Measurements from ENCODE around the gene ERP27. TPM values are rescaled to one million over a fixed set of nuclear protein-coding genes. Genes with fewer than 3 reads are reported as not detected.

ERP27 gene
- total RNA-seq, 2 experiments from 2014 or later, result 7.9 to 8.7 TPM

- DNase-seq (no peak), ATAC-seq (no peak)
- CTCF ChIA-PET, result interaction anchor here (1.5 to 1.7 kb wide), 3 partner anchors 9 to 39 kb away, joined by 3 to 10 read pairs (median 4); no protein-coding TSS in a partner anchor
- POLR2A ChIA-PET, result interaction anchor here (0.6 kb wide), 1 partner anchor 12 kb away, joined by 3 read pairs; no protein-coding TSS in a partner anchor
- no peak overlapping the region for H3K27ac Mint-ChIP-seq
- no peaks in the 10 kb centered on the region for H3K27me3 Mint-ChIP-seq (ENCODE audit: low read depth)
- H3K36me3 Mint-ChIP-seq (ENCODE audit: low read depth), result peaks cover 4% of the 10 kb centered on the region
- no peaks in the 10 kb centered on the region for H3K9me3 Mint-ChIP-seq (ENCODE audit: insufficient read depth)
- peaks cover 43% of the 10 kb centered on the region for H3K4me1 Mint-ChIP-seq (ENCODE audit: low read depth)
- no peak overlapping the region for H3K4me3 Mint-ChIP-seq
These were observed 36.3 kb upstream of the ERP27 start for GRCh38 chr12:14974633-14975032.

- ChIA-PET POLR2A (interaction anchor here (0.8 to 1.5 kb wide), 5 partner anchors 9 to 202 kb away, joined by 3 to 6 read pairs (median 4); partner anchors contain the start of gene ARHGDIB), CTCF (interaction anchor here (1.0 to 1.7 kb wide), 2 partner anchors 8 to 13 kb away, joined by 4 to 10 read pairs; no protein-coding TSS in a partner anchor)
- peaks cover 4% of the 10 kb centered on the region for H3K36me3 Mint-ChIP-seq (ENCODE audit: low read depth)
- H3K9me3 Mint-ChIP-seq (ENCODE audit: insufficient read depth), result no peaks in the 10 kb centered on the region
- DNase-seq, result no peak
- H3K4me1 Mint-ChIP-seq (ENCODE audit: low read depth), result peaks cover 26% of the 10 kb centered on the region
- ATAC-seq, result no peak
- no peak within 1 kb of the TSS for H3K4me3 Mint-ChIP-seq
- no peaks in the 10 kb centered on the region for H3K27me3 Mint-ChIP-seq (ENCODE audit: low read depth)
- H3K27ac Mint-ChIP-seq, result no peak within 1 kb of the TSS
These were observed 34.5 kb upstream of the ERP27 start, which contains the start of gene PDE6H for GRCh38 chr12:14972816-14973215. Gene PDE6H (plus strand): TSS chr12:14973042. CDS start chr12:14978013, 4,971 bp downstream.

GRCh38 chr12:14970473-14970872, 32.1 kb upstream of the ERP27 start:
- H3K4me1 Mint-ChIP-seq (ENCODE audit: low read depth), result peaks cover 29% of the 10 kb centered on the region
- ATAC-seq, result no peak
- H3K27ac Mint-ChIP-seq, result no peak overlapping the region
- no peak for DNase-seq
- H3K36me3 Mint-ChIP-seq (ENCODE audit: low read depth), result peaks cover 4% of the 10 kb centered on the region
- ChIA-PET CTCF (no interaction called here), POLR2A (no interaction called here)
- H3K4me3 Mint-ChIP-seq, result no peak overlapping the region
- H3K27me3 Mint-ChIP-seq (ENCODE audit: low read depth), result no peaks in the 10 kb centered on the region
- no peaks in the 10 kb centered on the region for H3K9me3 Mint-ChIP-seq (ENCODE audit: insufficient read depth)

GRCh38 chr12:14968478-14968877, 30.1 kb upstream of the ERP27 start:
- no peaks in the 10 kb centered on the region for H3K9me3 Mint-ChIP-seq (ENCODE audit: insufficient read depth)
- no peaks in the 10 kb centered on the region for H3K27me3 Mint-ChIP-seq (ENCODE audit: low read depth)
- POLR2A ChIA-PET, result interaction anchor here (0.6 kb wide), 1 partner anchor 12 kb away, joined by 3 read pairs; no protein-coding TSS in a partner anchor
- H3K4me1 Mint-ChIP-seq (ENCODE audit: low read depth), result peaks cover 37% of the 10 kb centered on the region
- H3K27ac Mint-ChIP-seq, result no peak overlapping the region
- DNase-seq, result no peak
- H3K36me3 Mint-ChIP-seq (ENCODE audit: low read depth), result peaks cover 6% of the 10 kb centered on the region
- H3K4me3 Mint-ChIP-seq, result no peak overlapping the region
- CTCF ChIA-PET, result interaction anchor here (0.8 to 1.3 kb wide), 2 partner anchors 10 to 11 kb away, joined by 3 to 5 read pairs; no protein-coding TSS in a partner anchor
- no peak for ATAC-seq

- H3K27me3 Mint-ChIP-seq (ENCODE audit: low read depth), result no peaks in the 10 kb centered on the region
- ChIA-PET CTCF (interaction anchor here (1.2 to 1.8 kb wide), 3 partner anchors 10 to 30 kb away, joined by 3 to 9 read pairs (median 3); no protein-coding TSS in a partner anchor), POLR2A (interaction anchor here (0.7 to 10.5 kb wide), 3 partner anchors 16 to 193 kb away, joined by 3 to 175 read pairs (median 4); a partner anchor contains a TSS)
- no peak overlapping the region for H3K4me3 Mint-ChIP-seq
- H3K36me3 Mint-ChIP-seq (ENCODE audit: low read depth), result peaks cover 17% of the 10 kb centered on the region
- H3K9me3 Mint-ChIP-seq (ENCODE audit: insufficient read depth), result no peaks in the 10 kb centered on the region
- peaks cover 31% of the 10 kb centered on the region for H3K4me1 Mint-ChIP-seq (ENCODE audit: low read depth)
- ATAC-seq (no peak), DNase-seq (no peak)
- no peak overlapping the region for H3K27ac Mint-ChIP-seq
These were observed 26.9 kb upstream of the ERP27 start for GRCh38 chr12:14965221-14965620.

GRCh38 chr12:14964406-14964805, 26.1 kb upstream of the ERP27 start:
- Mint-ChIP-seq H3K36me3 (ENCODE audit: low read depth) (peaks cover 22% of the 10 kb centered on the region), H3K4me3 (no peak overlapping the region), H3K4me1 (ENCODE audit: low read depth) (peaks cover 31% of the 10 kb centered on the region), H3K9me3 (ENCODE audit: insufficient read depth) (no peaks in the 10 kb centered on the region), H3K27ac (peak overlapping the region; percentile 62), H3K27me3 (ENCODE audit: low read depth) (no peaks in the 10 kb centered on the region)
- ChIA-PET CTCF (interaction anchor here (1.8 to 2.2 kb wide), 2 partner anchors 10 to 30 kb away, joined by 6 to 9 read pairs; no protein-coding TSS in a partner anchor), POLR2A (interaction anchor here (1.4 to 10.5 kb wide), 2 partner anchors 17 to 192 kb away, joined by 4 to 175 read pairs; a partner anchor contains a TSS)
- ATAC-seq (no peak), DNase-seq (no peak)

GRCh38 chr12:14963520-14963919, 25.2 kb upstream of the ERP27 start:
- ATAC-seq, result no peak

GRCh38 chr12:14962797-14963196, 24.5 kb upstream of the ERP27 start:
- no peak for DNase-seq
- Mint-ChIP-seq H3K27ac (peak overlapping the region; percentile 95), H3K27me3 (ENCODE audit: low read depth) (no peaks in the 10 kb centered on the region), H3K9me3 (ENCODE audit: insufficient read depth) (no peaks in the 10 kb centered on the region), H3K4me3 (peak overlapping the region; percentile 98), H3K4me1 (ENCODE audit: low read depth) (peaks cover 34% of the 10 kb centered on the region), H3K36me3 (ENCODE audit: low read depth) (peaks cover 38% of the 10 kb centered on the region)
- CTCF ChIA-PET, result interaction anchor here (1.1 to 2.3 kb wide), 7 partner anchors 9 to 193 kb away, joined by 3 to 8 read pairs (median 5); partner anchors contain the start of gene C12orf60
- ATAC-seq, result no peak
- POLR2A ChIA-PET, result interaction anchor here (1.1 to 10.5 kb wide), 10 partner anchors 9 to 723 kb away, joined by 3 to 175 read pairs (median 6); partner anchors contain the start of gene PDE6H

More at GRCh38 chr12:14963520-14963919, 25.2 kb upstream of the ERP27 start:
- peak overlapping the region; percentile 39 for H3K4me3 Mint-ChIP-seq
- peak overlapping the region; percentile 79 for H3K27ac Mint-ChIP-seq
- H3K9me3 Mint-ChIP-seq (ENCODE audit: insufficient read depth), result no peaks in the 10 kb centered on the region
- POLR2A ChIA-PET, result interaction anchor here (0.7 to 10.5 kb wide), 3 partner anchors 9 to 191 kb away, joined by 3 to 175 read pairs (median 6); partner anchors contain the start of gene PDE6H
- H3K36me3 Mint-ChIP-seq (ENCODE audit: low read depth), result peaks cover 31% of the 10 kb centered on the region
- peaks cover 31% of the 10 kb centered on the region for H3K4me1 Mint-ChIP-seq (ENCODE audit: low read depth)
- DNase-seq, result no peak
- H3K27me3 Mint-ChIP-seq (ENCODE audit: low read depth), result no peaks in the 10 kb centered on the region
- CTCF ChIA-PET, result interaction anchor here (0.6 to 2.3 kb wide), 6 partner anchors 9 to 581 kb away, joined by 3 to 8 read pairs (median 5); partner anchors contain the start of gene C12orf60

GRCh38 chr12:14962153-14962539, 23.8 kb upstream of the ERP27 start:
- no peak for DNase-seq
- H3K9me3 Mint-ChIP-seq (ENCODE audit: insufficient read depth), result no peaks in the 10 kb centered on the region
- H3K4me3 Mint-ChIP-seq, result peak overlapping the region; percentile 98
- peaks cover 34% of the 10 kb centered on the region for H3K4me1 Mint-ChIP-seq (ENCODE audit: low read depth)
- POLR2A ChIA-PET, result interaction anchor here (0.6 to 10.5 kb wide), 19 partner anchors 8 to 723 kb away, joined by 3 to 175 read pairs (median 6); partner anchors contain the start of genes C12orf60, ERP27, PDE6H and WBP11
- no peaks in the 10 kb centered on the region for H3K27me3 Mint-ChIP-seq (ENCODE audit: low read depth)
- peaks cover 44% of the 10 kb centered on the region for H3K36me3 Mint-ChIP-seq (ENCODE audit: low read depth)
- CTCF ChIA-PET, result interaction anchor here (0.6 to 2.3 kb wide), 11 partner anchors 8 to 192 kb away, joined by 3 to 8 read pairs (median 4); partner anchors contain the start of genes C12orf60 and WBP11
- H3K27ac Mint-ChIP-seq, result peak overlapping the region; percentile 95
- no peak for ATAC-seq

GRCh38 chr12:14961466-14962152, 23.3 kb upstream of the ERP27 start, which contains the start of gene ARHGDIB:
Gene ARHGDIB (minus strand): TSS chr12:14961601. CDS start chr12:14950712, 10,889 bp downstream.
- Mint-ChIP-seq H3K4me1 (ENCODE audit: low read depth) (peaks cover 38% of the 10 kb centered on the region), H3K27ac (peak within 1 kb of the TSS; percentile 95), H3K27me3 (ENCODE audit: low read depth) (no peaks in the 10 kb centered on the region), H3K4me3 (peak within 1 kb of the TSS; percentile 98), H3K9me3 (ENCODE audit: insufficient read depth) (no peaks in the 10 kb centered on the region), H3K36me3 (ENCODE audit: low read depth) (peaks cover 49% of the 10 kb centered on the region)
- DNase-seq, result peak; percentile 93
- ATAC-seq, result peak; percentile 80
- POLR2A ChIA-PET, result interaction anchor here (0.6 to 10.5 kb wide), 20 partner anchors 8 to 722 kb away, joined by 3 to 175 read pairs (median 5); partner anchors contain the start of genes C12orf60, ERP27, PDE6H and WBP11
- CTCF ChIA-PET, result interaction anchor here (0.6 to 2.3 kb wide), 8 partner anchors 9 to 192 kb away, joined by 3 to 8 read pairs (median 4); partner anchors contain the start of gene WBP11
